ENCODE results near the gene PWWP2B. TPM values are rescaled to one million over a fixed set of nuclear protein-coding genes. Genes with fewer than 3 reads are reported as not detected.
A peak's percentile ranks its signal among the peaks of the same experiment; 100 is the strongest.

The PWWP2B gene
- total and polyA plus RNA-seq, 2 experiments from 2014 or later = 0.66 to 5.8 TPM

- no peak for DNase-seq
- no peak for TF ChIP-seq EZH2 (IDR thresholded peaks at IDR 0.05; ENCODE audit: insufficient read depth, poor library complexity, severe bottlenecking)
- TF ChIP-seq EZH2phosphoT487 (IDR thresholded peaks at IDR 0.05; ENCODE audit: insufficient read depth, low read depth) = no peak
- in situ Hi-C loops (cut with MboI) = no loop called here
Measured at GRCh38 chr10:132446195-132446581, 49.2 kb downstream of the PWWP2B start.

GRCh38 chr10:132446661-132447445, 49.9 kb downstream of the PWWP2B start:
- Histone ChIP-seq H3K4me1 (ENCODE audit: insufficient read depth) (no peaks in the 10 kb centered on the region), H3K79me2 (ENCODE audit: insufficient read depth) (no peaks in the 10 kb centered on the region), H3K9ac (no peak overlapping the region), H3K4me3 (no peak overlapping the region), H3F3A (ENCODE audit: insufficient read depth) (no peaks in the 10 kb centered on the region), H3K27ac (no peak overlapping the region), H3K4me2 (ENCODE audit: unreplicated experiment) (no peak overlapping the region), H2AFZ (no peak overlapping the region), H4K20me1 (ENCODE audit: insufficient read depth) (no peaks in the 10 kb centered on the region), H3K36me3 (ENCODE audit: low read depth) (no peaks in the 10 kb centered on the region), H3K27me3 (replicated peaks; ENCODE audit: insufficient read depth) (no peaks in the 10 kb centered on the region), H3K9me2 (ENCODE audit: insufficient read depth) (no peaks in the 10 kb centered on the region), H3K9me3 (ENCODE audit: low read depth) (no peaks in the 10 kb centered on the region)
- DNase-seq = peak; percentile 57
- in situ Hi-C loops (cut with MboI) = no loop called here
- TF ChIP-seq EZH2 (IDR thresholded peaks at IDR 0.05; ENCODE audit: insufficient read depth, poor library complexity, severe bottlenecking) (no peak), EZH2phosphoT487 (IDR thresholded peaks at IDR 0.05; ENCODE audit: insufficient read depth, low read depth) (no peak)
- 73 to 86% methylated on average over 7 to 17 of the region's 17 CpGs for WGBS, 2 experiments (ENCODE audit: low coverage in 1 of 2, low lambda C conversion rate in 2 of 2, missing lambda C conversion rate in 2 of 2)

More at GRCh38 chr10:132446195-132446581, 49.2 kb downstream of the PWWP2B start:
- WGBS, 2 experiments (ENCODE audit: low coverage in 1 of 2, low lambda C conversion rate in 2 of 2, missing lambda C conversion rate in 2 of 2) = 82 to 91% methylated on average over 9 to 16 of the region's 17 CpGs
- Histone ChIP-seq H3F3A (ENCODE audit: insufficient read depth) (no peaks in the 10 kb centered on the region), H3K4me3 (no peak overlapping the region), H3K9me2 (ENCODE audit: insufficient read depth) (no peaks in the 10 kb centered on the region), H3K79me2 (ENCODE audit: insufficient read depth) (no peaks in the 10 kb centered on the region), H3K9ac (no peak overlapping the region), H3K36me3 (ENCODE audit: low read depth) (no peaks in the 10 kb centered on the region), H3K4me1 (ENCODE audit: insufficient read depth) (no peaks in the 10 kb centered on the region), H3K27ac (no peak overlapping the region), H2AFZ (no peak overlapping the region), H3K27me3 (replicated peaks; ENCODE audit: insufficient read depth) (no peaks in the 10 kb centered on the region), H3K9me3 (ENCODE audit: low read depth) (no peaks in the 10 kb centered on the region), H3K4me2 (ENCODE audit: unreplicated experiment) (no peak overlapping the region), H4K20me1 (ENCODE audit: insufficient read depth) (no peaks in the 10 kb centered on the region)

GRCh38 chr10:132447446-132448247, 50.6 kb downstream of the PWWP2B start:
- no peak overlapping the region for H3K9ac ChIP-seq
- WGBS, 2 experiments (ENCODE audit: low coverage in 1 of 2, low lambda C conversion rate in 2 of 2, missing lambda C conversion rate in 2 of 2) = 87 to 88% methylated on average over 27 to 29 of the region's 29 CpGs
- no peak overlapping the region for H3K4me2 ChIP-seq (ENCODE audit: unreplicated experiment)
- in situ Hi-C loops (cut with MboI) = no loop called here
- H3K27me3 ChIP-seq (replicated peaks; ENCODE audit: insufficient read depth) = no peaks in the 10 kb centered on the region
- no peaks in the 10 kb centered on the region for H3K9me2 ChIP-seq (ENCODE audit: insufficient read depth)
- no peaks in the 10 kb centered on the region for H4K20me1 ChIP-seq (ENCODE audit: insufficient read depth)
- H3K4me1 ChIP-seq (ENCODE audit: insufficient read depth) = no peaks in the 10 kb centered on the region
- no peaks in the 10 kb centered on the region for H3K9me3 ChIP-seq (ENCODE audit: low read depth)
- no peak overlapping the region for H3K27ac ChIP-seq
- no peak overlapping the region for H3K4me3 ChIP-seq
- H2AFZ ChIP-seq = no peak overlapping the region
- H3F3A ChIP-seq (ENCODE audit: insufficient read depth) = no peaks in the 10 kb centered on the region
- no peak for DNase-seq
- no peaks in the 10 kb centered on the region for H3K36me3 ChIP-seq (ENCODE audit: low read depth)
- TF ChIP-seq EZH2 (IDR thresholded peaks at IDR 0.05; ENCODE audit: insufficient read depth, poor library complexity, severe bottlenecking) = no peak
- TF ChIP-seq EZH2phosphoT487 (IDR thresholded peaks at IDR 0.05; ENCODE audit: insufficient read depth, low read depth) = no peak
- H3K79me2 ChIP-seq (ENCODE audit: insufficient read depth) = no peaks in the 10 kb centered on the region

GRCh38 chr10:132448248-132448731, 51.3 kb downstream of the PWWP2B start:
- no peaks in the 10 kb centered on the region for H4K20me1 ChIP-seq (ENCODE audit: insufficient read depth)
- H3K4me2 ChIP-seq (ENCODE audit: unreplicated experiment) = no peak overlapping the region
- H3K79me2 ChIP-seq (ENCODE audit: insufficient read depth) = no peaks in the 10 kb centered on the region
- H3K4me3 ChIP-seq = no peak overlapping the region
- no peak overlapping the region for H3K27ac ChIP-seq
- no peak overlapping the region for H3K9ac ChIP-seq
- in situ Hi-C loops (cut with MboI) = no loop called here
- no peak for TF ChIP-seq EZH2 (IDR thresholded peaks at IDR 0.05; ENCODE audit: insufficient read depth, poor library complexity, severe bottlenecking)
- no peak for TF ChIP-seq EZH2phosphoT487 (IDR thresholded peaks at IDR 0.05; ENCODE audit: insufficient read depth, low read depth)
- H3K36me3 ChIP-seq (ENCODE audit: low read depth) = no peaks in the 10 kb centered on the region
- DNase-seq = peak; percentile 28
- H3F3A ChIP-seq (ENCODE audit: insufficient read depth) = no peaks in the 10 kb centered on the region
- no peaks in the 10 kb centered on the region for H3K9me3 ChIP-seq (ENCODE audit: low read depth)
- H2AFZ ChIP-seq = no peak overlapping the region
- no peaks in the 10 kb centered on the region for H3K9me2 ChIP-seq (ENCODE audit: insufficient read depth)
- H3K4me1 ChIP-seq (ENCODE audit: insufficient read depth) = no peaks in the 10 kb centered on the region
- H3K27me3 ChIP-seq (replicated peaks; ENCODE audit: insufficient read depth) = no peaks in the 10 kb centered on the region
- WGBS, 2 experiments (ENCODE audit: low coverage in 1 of 2, low lambda C conversion rate in 2 of 2, missing lambda C conversion rate in 2 of 2) = 60 to 70% methylated on average over 6 to 15 of the region's 15 CpGs
